K562 (cell line): ENCODE measurements around the gene EFHD2. TPM values are rescaled to one million over a fixed set of nuclear protein-coding genes. Genes with fewer than 3 reads are reported as not detected.

Source experiments
- BHLHE40 ChIP-seq: IDR thresholded peaks from 2 replicates; pipeline ENCODE4 v1.6.1; 2011; ENCODE audit warnings: low read length, improper control_type of control experiment
- JUN ChIP-seq, 2 experiments: sonication (generic) in 1 of 2; formaldehyde crosslinking in 1 of 2; IDR thresholded peaks; 2 replicates each; pipeline versions ENCODE4 v1.6.1 to v1.8.0; 2012 to 2022; ENCODE audit warnings: borderline replicate concordance in 2 of 2, mild to moderate bottlenecking in 2 of 2, improper control_type of control experiment in 1 of 2, low read depth in 1 of 2, low read length in 1 of 2, missing genetic modification reagents in 1 of 2
- MAFK ChIP-seq: IDR thresholded peaks from 2 replicates; pipeline ENCODE4 v1.6.1; 2011; ENCODE audit warnings: low read length, improper control_type of control experiment
- MYC ChIP-seq, 2 experiments: fragments of 250-450 bp in 1 of 2; sonication (Bioruptor Pico) in 1 of 2; IDR thresholded peaks; 2 replicates each; pipeline versions ENCODE4 v1.5.1 to v1.6.1; 2012 to 2021; ENCODE audit warnings: low read depth in 2 of 2, borderline replicate concordance in 1 of 2, improper control_type of control experiment in 1 of 2, low read length in 1 of 2, mild to moderate bottlenecking in 1 of 2, moderate library complexity in 1 of 2
- NFIC ChIP-seq: fragments of 450-650 bp; IDR thresholded peaks from 2 replicates; pipeline ENCODE4 v1.6.1; 2017; ENCODE audit warnings: mild to moderate bottlenecking, inconsistent platforms
- RBM39 ChIP-seq: fragments of 200-400 bp; formaldehyde crosslinking; optimal IDR thresholded peaks from 2 replicates; pipeline ENCODE3; 2018; ENCODE audit warnings: low read depth, low read length
- RREB1 ChIP-seq: fragments of 250-450 bp; sonication (Bioruptor Pico); IDR thresholded peaks from 2 replicates; pipeline ENCODE4 v1.4.0; 2020
- SIN3A ChIP-seq, 2 experiments: fragments of 150-350 bp in 1 of 2; IDR thresholded peaks; 2 replicates each; pipeline ENCODE4 v1.6.1; 2011 to 2016; ENCODE audit warnings: borderline replicate concordance in 2 of 2, low read depth in 2 of 2, low read length in 2 of 2, mild to moderate bottlenecking in 2 of 2, moderate library complexity in 2 of 2; ENCODE audit not compliant: control insufficient read depth in 1 of 2
- YY1 ChIP-seq, 3 experiments: IDR thresholded peaks; 2 replicates each; pipeline ENCODE4 v1.6.1; 2011; ENCODE audit warnings: low read length in 2 of 3, mild to moderate bottlenecking in 2 of 3, moderate library complexity in 2 of 3, borderline replicate concordance in 1 of 3, control low read depth in 1 of 3, low read depth in 1 of 3; ENCODE audit not compliant: insufficient read depth in 3 of 3, insufficient replicate concordance in 2 of 3, control insufficient read depth in 1 of 3, insufficient read length in 1 of 3; ENCODE audit errors: extremely low read depth in 1 of 3
- ZNF282 ChIP-seq: sonication (generic); formaldehyde crosslinking; IDR thresholded peaks from 2 replicates; pipeline ENCODE4 v1.8.1; 2023; ENCODE audit warnings: missing genetic modification reagents
- polyA plus RNA-seq, 8 experiments: library from polyadenylated mRNA; depleted of rRNA in 4 of 8; stranded (reverse) in 5 of 8; unstranded in 3 of 8; fragments of >200 nt; fragmentation: Nextera tagmentation in 2 of 8; fragmentation: Illumina TruSeq in 1 of 8; extraction: Ambion mirVana in 2 of 8; extraction: Trizol in 1 of 8; gene quantifications; 2 replicates each; pipeline versions ENCODE4 v1.2.1 to v1.2.3, GENCODE V29; 2011 to 2014; ENCODE audit warnings: inconsistent platforms in 1 of 8, missing spikeins in 1 of 8
- total RNA-seq, 7 experiments: library from RNA; depleted of rRNA in 6 of 7; stranded (reverse); fragments of >200 nt in 6 of 7; fragmentation: Illumina TruSeq in 2 of 7; extraction: Trizol in 2 of 7; gene quantifications; 2 replicates each; pipeline versions ENCODE4 v1.2.1 to v1.2.3, GENCODE V29; 2011 to 2021; ENCODE audit warnings: low replicate concordance in 1 of 7
- TF ChIP-seq, protein P1 (sequence below): fragments of 450-650 bp; formaldehyde crosslinking; IDR thresholded peaks from 2 replicates; pipeline ENCODE4 v1.4.0; 2020; ENCODE audit warnings: mild to moderate bottlenecking, mixed read lengths
- TF ChIP-seq, protein P2 (sequence below), 2 experiments: IDR thresholded peaks in 1 of 2; conservative IDR thresholded peaks in 1 of 2; 2 replicates each; pipeline ENCODE4 v1.6.1; 2016; ENCODE audit warnings: low read depth in 2 of 2, mild to moderate bottlenecking in 1 of 2, missing compliant biosample characterization in 1 of 2, missing genetic modification characterization in 1 of 2, moderate library complexity in 1 of 2

Gene EFHD2
- total and polyA plus RNA-seq, 9 of the 15 experiments (the other 6 are each of a cell fraction or from before 2014, with no cell fraction given): 1.7 to 73.5 (median 25.2) TPM

GRCh38 chr1:15409388-15410222 is at the start of gene EFHD2 (continued):
- TF ChIP-seq MYC (IDR thresholded peaks at IDR 0.05; ENCODE audit: low read depth, low read length) (peak; percentile 61), MYC (CRISPR knock-in tag; IDR thresholded peaks at IDR 0.05; ENCODE audit: borderline replicate concordance, low read depth) (no peak), JUN (IDR thresholded peaks at IDR 0.05; ENCODE audit: borderline replicate concordance, low read depth, low read length) (no peak), JUN (CRISPR knock-in tag; IDR thresholded peaks at IDR 0.05; ENCODE audit: borderline replicate concordance) (0 out of 2 replicates have a peak, but pooled peaks have one; percentile 32), SIN3A (IDR thresholded peaks at IDR 0.05; ENCODE audit: borderline replicate concordance in 2 of 2, control insufficient read depth in 1 of 2, low read depth in 2 of 2, low read length in 2 of 2) (peak in 1 of 2 experiments; percentile 28; a peak in 1 of 4 replicates), ZNF282 (CRISPR knock-in tag) (0 out of 2 replicates have a peak, but pooled peaks have one; percentile 31), MAFK (no peak), RREB1 (CRISPR knock-in tag) (peak; percentile 77), YY1 (IDR thresholded peaks at IDR 0.05; ENCODE audit: borderline replicate concordance in 1 of 3, control insufficient read depth in 1 of 3, extremely low read depth in 1 of 3, insufficient read depth in 3 of 3, insufficient read length in 1 of 3, insufficient replicate concordance in 2 of 3, low read depth in 1 of 3, low read length in 2 of 3) (peak in 2 of 3 experiments; percentile 70 to 81), NFIC (0 out of 2 replicates have a peak, but pooled peaks have one; percentile 2), RBM39 (no peak), BHLHE40 (peak; percentile 43; the same call in 1 of the 2 replicates)
- TF ChIP-seq, protein P1, sequence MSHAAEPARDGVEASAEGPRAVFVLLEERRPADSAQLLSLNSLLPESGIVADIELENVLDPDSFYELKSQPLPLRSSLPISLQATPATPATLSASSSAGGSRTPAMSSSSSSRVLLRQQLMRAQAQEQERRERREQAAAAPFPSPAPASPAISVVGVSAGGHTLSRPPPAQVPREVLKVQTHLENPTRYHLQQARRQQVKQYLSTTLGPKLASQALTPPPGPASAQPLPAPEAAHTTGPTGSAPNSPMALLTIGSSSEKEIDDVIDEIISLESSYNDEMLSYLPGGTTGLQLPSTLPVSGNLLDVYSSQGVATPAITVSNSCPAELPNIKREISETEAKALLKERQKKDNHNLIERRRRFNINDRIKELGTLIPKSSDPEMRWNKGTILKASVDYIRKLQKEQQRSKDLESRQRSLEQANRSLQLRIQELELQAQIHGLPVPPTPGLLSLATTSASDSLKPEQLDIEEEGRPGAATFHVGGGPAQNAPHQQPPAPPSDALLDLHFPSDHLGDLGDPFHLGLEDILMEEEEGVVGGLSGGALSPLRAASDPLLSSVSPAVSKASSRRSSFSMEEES: no peak
- TF ChIP-seq, protein P2, sequence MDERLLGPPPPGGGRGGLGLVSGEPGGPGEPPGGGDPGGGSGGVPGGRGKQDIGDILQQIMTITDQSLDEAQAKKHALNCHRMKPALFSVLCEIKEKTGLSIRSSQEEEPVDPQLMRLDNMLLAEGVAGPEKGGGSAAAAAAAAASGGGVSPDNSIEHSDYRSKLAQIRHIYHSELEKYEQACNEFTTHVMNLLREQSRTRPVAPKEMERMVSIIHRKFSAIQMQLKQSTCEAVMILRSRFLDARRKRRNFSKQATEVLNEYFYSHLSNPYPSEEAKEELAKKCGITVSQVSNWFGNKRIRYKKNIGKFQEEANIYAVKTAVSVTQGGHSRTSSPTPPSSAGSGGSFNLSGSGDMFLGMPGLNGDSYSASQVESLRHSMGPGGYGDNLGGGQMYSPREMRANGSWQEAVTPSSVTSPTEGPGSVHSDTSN (CRISPR knock-in tag; IDR thresholded peaks at IDR 0.05; ENCODE audit: low read depth): no peak
- TF ChIP-seq, protein P2 (tag; conservative IDR thresholded peaks at IDR 0.05; ENCODE audit: low read depth): no peak
